Endodermal cell (in vitro differentiated cells): ENCODE results near the gene RASGEF1B. TPM values are rescaled to one million over a fixed set of nuclear protein-coding genes. Genes with fewer than 3 reads are reported as not detected.

Source experiments
- DNase-seq: peaks from one replicate; pipeline ENCODE4 v3.0.0-alpha.2; 2017
- H3K27ac ChIP-seq: 2 replicates; pipeline ENCODE4 v1.5.1; 2013; ENCODE audit warnings: mild to moderate bottlenecking, low read depth, low read length, moderate library complexity
- H3K27me3 ChIP-seq: 2 replicates; pipeline ENCODE4 v1.6.1; 2013; ENCODE audit warnings: mild to moderate bottlenecking, low read length, moderate library complexity; ENCODE audit not compliant: insufficient read depth, control insufficient read depth, poor library complexity, severe bottlenecking
- H3K36me3 ChIP-seq: 2 replicates; pipeline ENCODE4 v1.7.0; 2013; ENCODE audit warnings: mild to moderate bottlenecking, low read length, moderate library complexity; ENCODE audit not compliant: control insufficient read depth, insufficient read depth
- H3K4me1 ChIP-seq: one replicate; pipeline ENCODE4 v1.7.0; 2013; ENCODE audit warnings: low read length; ENCODE audit not compliant: control insufficient read depth, insufficient read depth
- H3K4me3 ChIP-seq: 2 replicates; pipeline ENCODE4 v1.5.1; 2013; ENCODE audit warnings: mild to moderate bottlenecking, low read length, moderate library complexity
- H3K9ac ChIP-seq: 2 replicates; pipeline ENCODE4 v1.6.1; 2013; ENCODE audit warnings: mild to moderate bottlenecking, low read length, moderate library complexity; ENCODE audit not compliant: poor library complexity, severe bottlenecking; ENCODE audit errors: extremely low read depth
- H3K9me3 ChIP-seq: 2 replicates; pipeline ENCODE4 v1.6.1; 2013; ENCODE audit warnings: mild to moderate bottlenecking, low read length, moderate library complexity; ENCODE audit not compliant: control insufficient read depth
- H3K27ac Mint-ChIP-seq: 2 replicates; pipeline ENCODE4 v1.8.0; 2020; ENCODE audit warnings: mixed read lengths
- H3K27me3 Mint-ChIP-seq: 2 replicates; pipeline ENCODE4 v1.8.0; 2021; ENCODE audit warnings: mild to moderate bottlenecking, mixed read lengths; ENCODE audit not compliant: insufficient read depth
- H3K36me3 Mint-ChIP-seq: 2 replicates; pipeline ENCODE4 v1.8.0; 2020; ENCODE audit warnings: low read depth, mixed read lengths
- H3K4me1 Mint-ChIP-seq: 2 replicates; pipeline ENCODE4 v1.8.0; 2020; ENCODE audit warnings: mixed read lengths
- H3K4me3 Mint-ChIP-seq: 2 replicates; pipeline ENCODE4 v1.8.0; 2020; ENCODE audit warnings: mild to moderate bottlenecking, moderate library complexity, mixed read lengths
- H3K9me3 Mint-ChIP-seq: 2 replicates; pipeline ENCODE4 v1.8.0; 2020; ENCODE audit warnings: mild to moderate bottlenecking, mixed read lengths
- CTCF ChIP-seq: fragments of 200-600 bp; sonication (generic); conservative IDR thresholded peaks from 2 replicates; pipeline ENCODE4 v1.5.0; 2021; ENCODE audit warnings: antibody characterized with exemption, mild to moderate bottlenecking
- WGBS, 2 experiments: methylation state at CpG; one replicate each; pipeline versions ENCODE4 v1.1.5 to v1.1.7; 2013; ENCODE audit warnings: missing lambda C conversion rate in 2 of 2, mixed read lengths in 1 of 2; ENCODE audit not compliant: insufficient coverage in 1 of 2, insufficient read length in 1 of 2; 5-methylcytosine and 5-hydroxymethylcytosine counted together
- total RNA-seq, 2 donors: library from RNA; stranded (reverse); fragmentation: NEBNext Ultra II Directional in 1 of 2; extraction: Animal tissue kit (Norgen Biotek cat#: 25700) in 1 of 2; gene quantifications; 2 replicates in 1 of 2; 3 replicates in 1 of 2; pipeline ENCODE4 v1.2.1, GENCODE V29; 2021

Gene RASGEF1B
- total RNA-seq, 2 donors from 2014 or later = 15.3 to 26.7 TPM

GRCh38 chr4:81472281-81473182 lies 825 bp upstream of the RASGEF1B start:
- Mint-ChIP-seq H3K4me1 (peaks cover 28% of the 10 kb centered on the region), H3K9me3 (peaks cover 14% of the 10 kb centered on the region), H3K27ac (peak overlapping the region; percentile 37), H3K4me3 (peak overlapping the region; percentile 83), H3K36me3 (no peaks in the 10 kb centered on the region), H3K27me3 (peaks cover 3% of the 10 kb centered on the region)
- H3K9ac ChIP-seq = no peak overlapping the region
- peaks cover 6% of the 10 kb centered on the region for H3K9me3 ChIP-seq
- peak overlapping the region; percentile 92 for H3K4me3 ChIP-seq
- 55 to 56% methylated on average over 4 to 8 of the region's 9 CpGs for WGBS, 2 experiments
- peak; percentile 66 for TF ChIP-seq CTCF
- DNase-seq = peak; percentile 70
- no peaks in the 10 kb centered on the region for H3K27me3 ChIP-seq
- peaks cover 9% of the 10 kb centered on the region for H3K4me1 ChIP-seq
- no peaks in the 10 kb centered on the region for H3K36me3 ChIP-seq
- H3K27ac ChIP-seq = no peak overlapping the region

- WGBS, 2 experiments = 0 to 1% methylated on average over 3 to 21 of the region's 21 CpGs
- H3K36me3 Mint-ChIP-seq = no peaks in the 10 kb centered on the region
- peak overlapping the region; percentile 40 for H3K9ac ChIP-seq
Measured at GRCh38 chr4:81471298-81471587, 464 bp downstream of the RASGEF1B start.

More at GRCh38 chr4:81471298-81471587, 464 bp downstream of the RASGEF1B start:
- Histone ChIP-seq H3K4me1 (peaks cover 9% of the 10 kb centered on the region), H3K27ac (no peak overlapping the region), H3K27me3 (no peaks in the 10 kb centered on the region), H3K36me3 (no peaks in the 10 kb centered on the region), H3K9me3 (peaks cover 6% of the 10 kb centered on the region), H3K4me3 (peak overlapping the region; percentile 92)
- peaks cover 3% of the 10 kb centered on the region for H3K27me3 Mint-ChIP-seq
- peak overlapping the region; percentile 85 for H3K27ac Mint-ChIP-seq
- peaks cover 38% of the 10 kb centered on the region for H3K4me1 Mint-ChIP-seq
- peak overlapping the region; percentile 83 for H3K4me3 Mint-ChIP-seq
- DNase-seq = no peak
- no peak for TF ChIP-seq CTCF
- peaks cover 11% of the 10 kb centered on the region for H3K9me3 Mint-ChIP-seq
